Inflammatory macrophage (primary cell): Measurements from ENCODE around the gene MPRIP.
A peak's percentile ranks its signal among the peaks of the same experiment; 100 is the strongest.

ENCODE experiments used
- DNase-seq, 2 donors: peaks; one replicate each; pipeline ENCODE4 v3.0.0-alpha.2; 2020 to 2022

The MPRIP gene

DNA sequence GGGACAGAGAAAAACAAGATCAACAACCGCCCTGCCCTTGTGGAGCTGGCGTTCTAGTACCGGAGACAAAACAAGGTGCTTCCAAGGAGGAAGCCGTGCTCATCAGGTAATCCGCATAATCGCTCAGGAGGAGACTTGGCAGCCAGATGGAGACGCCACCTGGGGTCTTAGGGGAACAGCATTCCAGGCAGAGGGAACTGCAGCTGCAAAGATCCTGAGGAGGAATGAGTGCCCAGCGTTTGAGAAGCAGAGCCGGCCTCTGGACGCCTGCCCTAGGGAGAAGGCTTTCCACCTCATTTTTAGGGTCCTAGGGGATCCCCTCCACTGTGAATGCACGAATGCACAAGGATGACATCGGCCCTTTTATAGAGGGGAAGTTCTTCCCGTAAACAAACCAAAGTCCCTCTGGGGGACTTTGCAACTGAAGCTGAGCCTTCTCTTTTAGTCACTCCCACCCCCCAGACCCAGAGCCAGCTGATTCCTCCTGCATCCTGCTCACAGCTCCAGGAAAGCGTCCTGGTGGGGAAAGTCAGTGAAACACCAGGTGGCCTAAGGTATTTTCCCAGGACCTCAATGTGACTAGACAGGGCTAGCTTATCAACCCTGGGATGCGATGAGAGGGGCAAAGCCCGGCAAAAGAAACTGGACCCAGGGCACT, 13.2 kb upstream of the MPRIP start:
- DNase-seq = no peak

DNA sequence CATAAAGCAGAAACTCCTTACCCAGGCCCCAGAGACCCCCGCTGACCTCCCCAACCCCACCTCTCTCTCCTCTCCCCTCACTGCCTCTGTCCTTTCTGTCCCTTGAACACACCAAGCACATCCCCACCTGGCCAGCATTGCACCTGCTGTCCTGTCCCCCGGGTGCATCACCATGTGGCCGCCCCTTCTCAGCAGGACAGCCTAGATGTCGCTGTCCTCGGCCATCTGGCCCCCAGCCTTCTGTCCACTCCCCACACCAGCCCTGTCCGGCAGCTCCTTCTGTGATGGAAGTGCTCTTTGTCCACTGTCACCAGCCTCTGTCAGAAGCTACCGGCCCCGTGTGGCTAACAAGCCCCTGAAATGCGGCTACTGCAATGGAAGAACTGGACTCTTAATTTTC, 12.3 kb upstream of the MPRIP start:
- no peak for DNase-seq

DNA sequence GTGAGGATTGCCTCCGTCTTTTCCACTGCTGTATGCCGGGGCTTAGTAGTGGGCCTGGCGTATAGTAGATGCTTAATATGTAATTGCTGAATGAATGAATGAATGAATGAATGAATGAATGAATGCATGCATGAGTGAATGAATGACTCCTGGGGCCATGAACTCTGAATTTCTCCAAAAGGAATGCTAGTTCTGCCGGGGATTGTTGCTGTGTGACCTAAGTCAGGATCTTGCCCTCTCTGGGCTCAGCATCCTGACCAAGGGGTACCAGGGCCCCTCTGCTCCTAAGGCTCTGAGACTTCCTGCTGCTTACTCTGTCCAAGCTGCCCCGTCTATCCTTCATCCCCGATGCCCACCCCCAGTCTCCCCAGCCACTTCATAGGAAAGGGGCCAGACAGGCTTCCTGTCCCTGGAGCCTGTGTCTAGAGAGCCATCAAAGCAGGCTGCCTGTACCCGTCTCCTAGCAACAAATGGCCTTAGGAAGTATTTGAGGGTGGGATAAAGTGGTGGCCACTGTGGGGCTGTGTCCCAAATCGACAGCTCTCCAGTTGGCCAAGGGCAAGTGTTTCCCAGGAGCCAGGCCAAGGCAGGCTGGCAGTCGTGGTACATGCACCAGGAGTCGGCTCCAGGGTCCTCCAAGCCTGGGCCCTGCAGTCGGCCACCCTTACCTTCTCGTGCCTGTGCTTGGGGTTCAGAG, 11.6 kb upstream of the MPRIP start:
- no peak for DNase-seq

DNA sequence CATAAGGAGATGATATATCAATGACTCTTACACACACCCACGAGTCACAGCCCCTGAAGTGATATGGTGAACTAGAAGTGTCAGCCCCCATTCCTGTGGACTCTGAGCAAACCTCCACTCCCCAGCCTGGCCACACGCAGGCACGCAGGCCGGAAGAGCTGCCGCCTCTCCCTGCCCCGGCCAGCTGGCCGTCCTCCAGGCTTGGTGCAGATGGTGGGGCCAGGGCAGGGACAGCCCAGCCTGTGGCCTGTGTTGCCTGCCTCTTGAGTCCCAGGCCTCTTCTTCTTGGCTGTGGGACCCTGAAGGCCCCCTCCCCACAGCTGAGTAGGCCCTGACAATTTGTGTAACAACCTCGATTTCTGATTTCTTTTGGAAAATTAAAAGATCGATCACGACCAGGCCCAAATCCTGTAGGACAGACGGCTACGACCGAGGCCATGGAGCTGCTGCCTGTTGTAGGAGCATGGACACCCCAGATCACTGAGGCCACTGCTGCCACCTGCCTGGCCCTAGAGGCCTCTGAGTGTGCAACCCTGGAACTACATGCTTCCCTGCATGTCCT, 10.0 kb upstream of the MPRIP start:
- no peak for DNase-seq

DNA sequence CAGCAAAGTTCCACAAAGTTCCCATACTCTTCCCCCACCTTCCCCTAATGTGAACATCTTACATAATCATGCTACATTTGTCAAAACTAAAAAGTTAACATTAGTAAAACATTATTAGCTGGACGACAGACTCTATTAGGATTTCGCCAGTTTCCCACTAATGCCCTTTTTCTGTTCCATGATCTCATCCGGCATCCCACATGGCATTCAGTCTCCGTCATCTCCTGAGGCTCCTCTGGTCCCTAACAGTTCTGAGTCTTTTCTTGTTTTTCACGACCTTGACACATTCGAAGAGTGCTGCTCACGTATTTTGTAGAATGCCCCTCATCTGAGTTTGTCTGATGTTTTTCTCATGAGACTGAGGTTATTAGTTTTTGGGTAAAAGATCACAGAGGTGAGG, 8.8 kb upstream of the MPRIP start:
- DNase-seq = no peak

DNA sequence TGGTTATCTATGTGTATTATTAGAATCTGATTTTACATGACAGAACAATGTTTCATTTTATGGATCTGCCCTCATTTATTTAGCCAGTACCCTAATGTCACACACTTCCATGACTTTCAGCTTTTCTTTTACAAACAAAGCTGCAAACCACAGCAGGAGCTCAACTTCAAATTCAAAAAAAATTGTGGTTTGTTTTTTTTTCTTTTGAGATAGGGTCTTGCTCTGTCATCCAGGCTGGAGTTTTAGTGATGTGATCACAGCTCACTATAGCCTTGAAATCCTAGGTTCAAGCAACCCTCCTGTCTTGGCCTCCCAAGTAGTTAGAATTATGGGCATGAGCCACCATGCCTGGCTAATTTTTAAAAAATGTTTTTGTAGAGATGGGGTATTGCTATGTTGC, 8.2 kb upstream of the MPRIP start:
- DNase-seq = no peak

DNA sequence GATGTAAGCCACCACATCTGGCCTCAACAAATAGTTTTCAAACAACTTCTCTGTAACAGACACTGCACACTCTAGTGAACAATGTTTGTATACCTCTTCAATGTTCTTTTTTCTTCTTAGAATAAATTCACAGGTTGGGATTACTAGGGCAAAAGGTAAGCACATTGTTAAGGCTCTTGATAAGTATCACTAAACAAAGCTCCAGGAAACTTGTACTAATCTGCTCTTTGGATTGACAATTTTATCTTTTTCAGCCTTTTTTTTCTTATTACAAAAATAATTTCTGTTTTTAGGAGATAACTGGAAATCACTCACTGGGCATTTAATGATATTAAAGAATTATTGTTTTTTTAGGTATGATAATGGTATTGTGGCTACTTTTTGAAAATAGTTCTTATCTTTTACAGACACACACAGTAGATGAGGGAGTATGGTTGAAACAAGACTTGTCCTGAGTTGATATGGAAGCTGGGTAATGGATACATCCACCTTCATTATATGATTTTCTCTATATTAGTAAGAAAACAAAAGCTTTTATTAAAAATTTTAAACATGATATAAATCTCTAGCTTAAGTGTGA, 7.7 kb upstream of the MPRIP start:
- no peak for DNase-seq

DNA sequence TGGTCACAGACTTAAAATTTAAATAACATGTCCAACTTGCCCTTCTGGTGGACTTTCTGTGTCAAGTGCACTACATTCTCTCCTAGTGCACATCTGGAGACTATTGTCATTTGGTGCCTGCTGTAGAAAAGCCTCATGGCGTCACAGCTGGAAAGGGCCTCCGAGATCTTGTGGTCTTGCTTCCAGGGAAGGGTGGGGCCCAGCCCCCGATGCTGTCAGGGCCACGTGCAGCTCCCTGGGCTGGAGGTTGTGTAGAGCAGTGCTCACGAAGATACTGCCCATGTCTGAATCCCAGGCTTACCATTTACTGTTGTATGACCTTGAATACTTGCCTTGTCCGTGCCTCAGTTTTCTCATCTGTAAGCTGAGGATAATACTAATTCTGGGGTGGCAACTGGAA, 6.8 kb upstream of the MPRIP start:
- no peak for DNase-seq

DNA sequence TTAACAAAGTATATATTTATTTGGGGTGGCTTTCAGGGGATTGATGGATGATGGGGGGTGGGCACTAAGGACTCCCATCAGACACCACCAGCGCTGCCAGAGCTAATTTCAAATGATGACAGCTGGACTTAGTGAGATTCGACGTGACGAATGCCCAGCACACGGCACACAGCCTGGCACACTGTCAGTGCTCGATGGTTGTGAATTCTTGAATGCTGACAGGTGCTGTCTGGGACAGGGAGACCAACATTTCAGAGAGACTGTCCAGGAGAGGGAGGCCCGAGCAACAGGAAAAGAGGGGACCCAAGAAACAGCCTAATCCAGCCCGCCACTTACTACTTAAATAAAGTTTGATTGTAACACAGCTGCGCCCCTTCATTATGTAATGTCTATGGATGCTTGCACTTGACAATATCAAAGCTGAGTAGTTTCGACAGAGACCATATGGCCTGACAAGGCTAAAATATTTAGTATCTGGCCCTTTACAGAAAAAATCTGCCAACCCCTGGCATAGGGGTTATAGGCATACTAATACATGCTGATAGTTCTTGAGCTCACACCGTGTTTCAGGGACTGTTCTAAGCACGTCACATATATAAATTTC, 6.2 kb upstream of the MPRIP start:
- no peak for DNase-seq

DNA sequence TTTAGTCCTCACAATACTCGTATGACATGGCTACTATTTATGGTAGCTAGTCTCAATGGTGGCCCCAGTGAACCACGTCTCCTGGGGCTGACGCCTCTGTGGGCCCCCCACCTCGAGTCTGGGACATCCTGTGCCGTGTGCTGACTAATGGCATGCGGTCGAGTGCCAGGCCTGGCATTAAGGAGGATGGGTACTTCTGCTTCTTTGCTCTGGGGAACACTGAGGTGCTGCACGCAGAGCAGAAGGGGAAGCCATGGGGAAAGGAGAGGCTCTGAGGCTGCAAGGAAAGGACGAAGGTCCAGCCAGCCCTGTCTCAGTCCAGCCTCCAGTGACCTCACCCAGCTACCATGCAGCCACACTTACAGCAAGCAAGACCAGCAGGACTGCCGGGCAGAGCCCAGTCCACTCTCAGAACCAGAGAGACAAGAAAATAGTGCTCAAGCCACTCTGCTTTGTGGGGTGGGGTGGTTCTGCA, 5.7 kb upstream of the MPRIP start:
- peak; percentile 75 to 81 for DNase-seq

DNA sequence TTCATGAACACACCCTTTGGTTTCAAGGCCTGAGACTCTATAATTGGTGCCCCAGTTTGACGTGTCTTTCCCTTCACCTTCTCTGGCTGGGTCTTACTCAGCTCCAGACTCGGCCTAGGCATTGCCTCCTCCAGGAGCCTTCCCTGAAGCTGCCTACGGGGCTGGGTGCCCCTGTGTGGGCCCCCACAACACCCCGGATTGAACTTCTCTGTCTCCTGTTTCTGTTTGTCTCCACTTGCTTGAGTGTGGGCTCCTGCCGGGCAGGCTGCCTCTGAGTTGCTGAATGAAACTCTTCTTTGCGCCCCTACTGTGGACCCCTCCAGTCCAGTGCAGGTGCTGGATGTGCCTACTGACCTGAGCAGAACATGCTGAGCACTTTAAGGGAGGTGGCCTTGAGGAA, 2.3 kb upstream of the MPRIP start:
- DNase-seq = no peak

DNA sequence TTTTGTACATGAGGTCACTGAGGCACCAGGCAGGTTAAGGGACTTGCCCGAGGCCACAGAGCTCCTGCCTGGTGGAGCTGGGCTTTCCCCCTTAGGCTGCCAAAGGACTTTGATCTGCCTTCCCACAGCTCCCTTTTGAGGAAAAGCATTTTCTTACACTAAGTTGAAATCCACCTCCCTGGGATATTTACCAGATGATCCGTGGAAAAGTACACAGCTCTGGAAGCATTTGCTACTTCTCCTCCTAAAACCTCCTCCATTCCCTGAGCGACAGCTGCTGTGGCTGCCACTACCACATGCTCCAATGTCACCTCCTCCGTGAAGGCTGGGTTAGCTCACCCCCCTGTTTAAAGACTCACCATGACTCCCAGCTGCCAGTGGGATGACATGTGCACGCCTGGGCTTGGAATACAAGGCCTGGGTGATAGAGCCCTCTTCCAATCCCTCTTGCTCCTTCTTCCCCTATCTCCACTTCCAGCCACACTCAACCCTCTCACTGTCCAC, 1.2 kb upstream of the MPRIP start:
- DNase-seq = no peak

DNA sequence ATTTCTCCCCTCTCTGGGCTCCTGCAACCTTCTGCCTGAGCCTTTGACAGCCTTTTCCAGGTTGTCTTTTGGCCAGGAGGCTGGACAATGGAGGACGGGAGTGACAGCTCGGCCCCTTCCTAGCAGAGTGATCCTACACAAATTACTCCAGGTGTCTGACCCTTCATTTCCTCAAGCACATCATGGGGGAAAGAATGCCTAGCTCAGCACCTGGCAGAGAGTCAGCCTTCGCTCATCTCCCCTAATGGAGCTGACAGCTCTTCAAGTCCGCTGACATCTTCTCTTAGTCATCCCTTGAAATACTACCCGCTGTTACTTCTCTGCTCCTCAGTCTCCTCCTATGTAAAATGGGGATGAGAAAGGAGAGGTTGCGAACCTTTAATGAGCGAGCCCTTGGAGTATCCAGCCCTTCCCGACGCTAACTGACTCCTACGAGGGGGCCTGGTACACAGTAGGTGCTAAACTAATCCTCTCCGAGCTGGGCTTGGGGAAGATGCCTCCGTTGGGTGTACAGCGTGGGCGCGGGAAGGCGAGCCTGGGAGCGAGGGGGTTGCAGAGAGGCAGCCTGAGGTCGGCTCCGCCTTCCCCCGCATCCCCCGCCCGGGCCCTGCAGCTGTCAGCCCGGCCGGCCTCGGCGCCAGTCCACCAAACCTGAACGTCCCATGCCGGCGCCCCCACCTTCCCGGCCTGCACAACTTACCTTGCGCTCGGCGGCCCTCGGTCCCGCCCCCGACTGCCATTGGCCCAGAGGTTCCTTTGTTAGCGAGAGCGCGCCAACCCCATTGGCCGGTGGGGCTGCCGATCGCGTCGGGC, 480 bp upstream of the MPRIP start:
- DNase-seq = peak; percentile 89 to 94

DNA sequence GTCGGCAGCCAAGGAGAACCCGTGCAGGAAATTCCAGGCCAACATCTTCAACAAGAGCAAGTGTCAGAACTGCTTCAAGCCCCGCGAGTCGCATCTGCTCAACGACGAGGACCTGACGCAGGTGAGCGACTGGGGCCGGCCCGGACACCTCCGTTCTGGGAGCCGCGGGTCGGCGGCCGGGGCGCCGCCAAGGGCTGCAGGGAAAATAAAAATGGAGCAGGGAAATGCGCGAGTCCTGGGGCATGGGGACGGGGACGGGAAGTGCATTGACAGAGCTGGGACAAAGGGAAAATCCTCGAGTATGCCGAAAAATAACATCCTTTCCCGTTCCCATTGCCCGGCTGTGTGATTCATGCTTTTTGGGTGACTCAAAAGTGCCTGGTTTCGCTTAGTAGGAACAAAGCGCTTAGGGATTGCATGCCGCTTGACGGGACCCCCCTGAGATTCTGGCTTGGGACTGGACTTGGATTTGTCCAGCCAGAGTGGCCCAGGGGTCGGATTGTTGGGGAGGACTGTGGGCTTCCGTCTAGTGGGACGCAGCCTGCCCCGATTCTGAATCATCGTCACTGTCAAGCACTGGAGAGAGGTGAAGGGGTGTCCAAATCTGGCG, 699 bp downstream of the MPRIP start:
- peak in 1 of 2 donors; percentile 20 for DNase-seq

DNA sequence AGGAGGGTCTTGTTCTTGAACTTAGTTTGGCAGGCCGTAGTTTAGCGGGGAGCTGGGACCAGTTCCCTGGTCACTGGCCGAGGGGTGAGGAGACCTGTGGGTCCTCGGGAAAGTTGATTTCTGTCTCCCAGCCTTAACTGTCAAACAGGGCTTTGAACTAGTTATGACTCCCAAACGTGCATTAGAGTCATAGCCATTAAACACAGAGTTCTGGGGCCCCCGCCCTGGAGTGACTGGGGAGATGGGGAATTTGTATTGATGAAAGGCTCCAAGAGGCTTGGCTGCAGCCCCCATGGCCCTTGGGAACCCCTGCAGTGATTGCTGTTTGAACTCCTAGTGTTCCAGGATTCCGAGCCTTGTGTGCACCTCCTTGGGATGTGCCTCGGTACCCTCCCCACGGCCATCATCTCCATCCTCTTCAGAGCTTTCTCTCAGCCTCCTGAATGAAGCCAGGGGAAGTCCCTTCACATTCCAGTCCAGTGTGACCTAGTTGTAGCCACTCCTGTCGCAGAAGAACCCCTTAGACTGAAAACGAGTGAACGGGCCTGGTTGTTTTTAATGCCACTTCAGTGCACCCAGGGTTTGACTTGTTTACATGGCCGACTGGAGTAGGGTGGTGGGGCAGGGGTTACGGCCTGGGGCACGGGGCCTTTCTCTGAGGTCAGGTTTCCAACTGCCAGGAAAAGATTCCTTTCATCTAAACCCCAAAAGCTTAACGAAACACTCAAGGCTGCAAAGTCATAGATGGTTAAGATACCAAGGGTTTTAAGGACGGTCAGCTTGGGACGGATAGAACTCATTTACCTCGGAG, 1.4 kb downstream of the MPRIP start:
- no peak for DNase-seq

DNA sequence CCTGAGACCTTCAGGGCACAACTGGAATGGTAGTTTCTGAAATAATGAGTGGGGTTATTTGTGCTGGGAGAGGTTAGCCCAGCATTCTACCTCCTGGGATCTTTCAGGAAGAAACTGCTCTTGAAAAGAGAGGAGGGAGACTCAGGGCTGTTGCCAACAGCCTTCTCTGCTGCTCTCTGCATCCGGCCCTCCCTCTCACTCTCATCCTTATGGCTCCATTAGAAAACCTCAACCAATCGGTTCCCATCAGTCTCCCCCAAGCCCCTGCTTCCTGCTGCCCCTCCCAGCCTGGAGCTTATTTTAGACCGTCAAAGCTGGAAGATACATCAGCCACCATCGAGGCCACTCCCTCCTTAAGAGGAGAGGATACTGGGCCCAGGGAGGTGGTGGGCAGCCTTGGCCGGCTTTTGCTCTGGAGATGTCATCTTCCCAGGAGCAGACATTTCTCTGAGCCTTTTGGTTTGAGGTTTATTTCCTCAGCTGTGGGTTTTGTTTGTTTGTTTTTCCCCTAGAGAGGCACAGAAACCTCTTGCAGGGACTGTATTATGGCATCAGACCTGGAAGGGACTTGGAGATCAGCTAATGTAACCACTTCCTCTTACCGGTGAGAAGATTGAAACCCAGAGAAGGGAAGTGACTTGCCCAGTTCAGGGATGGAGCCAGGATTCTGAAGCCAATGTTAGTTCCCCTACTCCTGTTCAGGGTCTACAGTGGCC, 2.7 kb downstream of the MPRIP start:
- peak; percentile 79 to 86 for DNase-seq

DNA sequence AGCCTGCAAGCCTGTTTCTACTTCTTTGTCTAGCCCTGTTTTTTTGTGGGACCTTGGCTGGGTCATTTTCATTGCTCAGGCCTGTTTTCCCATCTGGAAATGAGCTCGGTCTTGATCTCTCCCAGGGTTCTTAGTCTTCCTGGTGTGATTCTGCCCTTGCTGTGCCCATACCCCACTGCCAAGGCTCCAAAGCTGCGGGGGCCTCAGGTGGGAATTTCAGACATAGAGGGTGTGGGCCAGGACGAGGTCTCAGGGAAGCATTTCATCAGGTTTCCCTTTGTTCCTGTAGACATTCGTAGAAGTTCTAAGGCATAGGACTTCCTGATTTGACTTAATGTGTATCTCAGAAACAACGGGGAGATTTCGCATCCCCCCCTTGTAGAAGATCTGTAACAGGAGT, 5.8 kb downstream of the MPRIP start:
- DNase-seq = no peak

DNA sequence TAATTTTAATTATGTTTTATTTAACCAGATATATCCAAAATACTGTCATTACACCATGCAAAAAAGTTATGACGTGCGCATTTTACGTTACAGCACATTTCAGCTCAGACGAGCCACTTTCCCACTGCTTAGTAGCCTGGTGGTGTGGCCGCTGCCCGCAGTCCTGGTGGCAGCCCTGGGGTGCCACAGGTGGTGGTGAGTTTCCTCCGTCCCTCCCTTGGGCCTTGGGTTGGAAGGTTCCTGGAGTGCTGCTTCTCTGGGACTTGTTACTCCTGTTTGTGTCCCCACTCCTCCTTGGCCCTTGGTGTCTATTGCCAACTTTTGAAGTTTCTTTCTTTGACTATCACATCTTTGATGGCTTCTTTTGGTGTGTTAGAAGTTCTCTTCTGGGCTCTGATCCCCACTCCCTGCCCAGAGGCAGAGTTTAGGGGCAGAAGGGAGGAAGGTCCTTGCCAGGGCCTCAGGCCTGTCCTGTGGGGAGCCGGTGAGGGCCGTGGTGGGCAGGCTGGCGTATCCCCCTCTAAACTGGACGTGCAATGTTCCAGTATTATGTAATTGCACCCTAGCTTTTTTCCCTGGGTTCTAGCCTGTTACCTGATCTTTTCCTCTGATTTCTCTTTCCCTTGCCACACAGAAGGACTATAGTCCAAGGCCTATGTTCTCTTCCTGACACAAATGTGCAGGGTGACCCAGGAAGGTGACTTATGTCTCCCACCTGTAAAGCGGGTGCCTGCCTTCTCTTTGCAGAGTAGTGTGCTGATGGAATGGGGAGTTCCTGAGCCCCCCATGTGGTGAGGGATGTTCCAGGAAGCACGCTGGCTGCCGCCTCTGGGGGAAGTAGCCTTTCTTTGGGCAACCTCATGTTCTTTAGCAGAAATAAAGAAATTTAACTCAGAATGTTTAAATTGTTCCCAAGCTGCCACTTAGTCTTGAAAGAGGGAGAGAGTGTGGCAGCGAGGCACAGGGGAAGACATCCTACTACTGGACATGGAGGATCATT, 8.4 kb downstream of the MPRIP start:
- no peak for DNase-seq

DNA sequence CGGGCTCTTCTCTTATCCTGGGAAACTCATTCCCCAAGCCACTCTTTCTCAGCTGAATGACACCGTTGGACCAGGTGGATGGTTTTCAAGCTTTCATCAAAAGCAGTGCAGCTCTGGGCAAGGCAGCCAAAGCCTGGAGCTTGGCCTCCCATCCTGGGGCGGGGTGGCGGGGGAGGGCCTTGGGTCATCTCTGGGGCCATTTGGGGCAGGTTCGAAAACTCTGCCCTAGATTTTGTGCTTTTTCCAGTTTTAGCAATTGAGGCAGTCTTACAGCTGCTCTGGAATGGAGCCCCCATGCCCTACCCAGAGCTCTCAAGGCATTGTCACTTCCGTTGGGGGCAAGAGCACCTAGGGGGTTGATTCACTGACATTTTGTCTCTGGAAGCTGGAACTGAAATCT, 9.1 kb downstream of the MPRIP start:
- no peak for DNase-seq
